Neural cell (in vitro differentiated cells): ENCODE results near the gene TOMM20. TPM values are rescaled to one million over a fixed set of nuclear protein-coding genes. Genes with fewer than 3 reads are reported as not detected.
A peak's percentile ranks its signal among the peaks of the same experiment; 100 is the strongest.
"Not testable (repeated sequence)": the region's sequence is repeated elsewhere in the genome, so short reads cannot be mapped to it uniquely, and the experiment has no call there.

Source experiments
- H2AFZ ChIP-seq: fragments of 200-600, 300-800 bp; sonication (generic), shearing (Covaris generic); 2 replicates; pipeline ENCODE4 v1.6.0; 2014; ENCODE audit warnings: low read depth, mild to moderate bottlenecking, antibody characterized with exemption, low read length, moderate library complexity
- H3F3A ChIP-seq: fragments of 200-600 bp; shearing (Covaris generic); 2 replicates; pipeline ENCODE4 v1.6.1; 2016; ENCODE audit warnings: mild to moderate bottlenecking, moderate library complexity, mixed read lengths, antibody characterized with exemption, low read length; ENCODE audit not compliant: insufficient read depth, poor library complexity, severe bottlenecking
- H3K27ac ChIP-seq: fragments of 200-600, 300-800 bp; sonication (generic), shearing (Covaris generic); 2 replicates; pipeline ENCODE4 v1.5.1; 2014; ENCODE audit warnings: mild to moderate bottlenecking, low read length, moderate library complexity
- H3K27me3 ChIP-seq: fragments of 300-800, 200-600 bp; sonication (generic), shearing (Covaris generic); 2 replicates; pipeline ENCODE4 v1.6.0; 2014; ENCODE audit warnings: mild to moderate bottlenecking, low read depth, low read length, moderate library complexity; ENCODE audit not compliant: insufficient read depth
- H3K36me3 ChIP-seq: fragments of 300-800, 200-600 bp; sonication (generic), shearing (Covaris generic); 2 replicates; pipeline ENCODE4 v1.5.1; 2014; ENCODE audit warnings: mild to moderate bottlenecking, antibody characterized with exemption, low read length, moderate library complexity; ENCODE audit not compliant: insufficient read depth
- H3K4me2 ChIP-seq: fragments of 300-800, 200-600 bp; sonication (generic), shearing (Covaris generic); 2 replicates; pipeline ENCODE4 v1.6.0; 2014; ENCODE audit warnings: mild to moderate bottlenecking, low read length
- H3K4me3 ChIP-seq: fragments of 300-800, 200-600 bp; sonication (generic), shearing (Covaris generic); 2 replicates; pipeline ENCODE4 v1.5.1; 2014; ENCODE audit warnings: mild to moderate bottlenecking, low read length, moderate library complexity
- H3K79me2 ChIP-seq: fragments of 200-600 bp; shearing (Covaris generic); replicated peaks from 2 replicates; pipeline ENCODE4 v1.6.0; 2014; ENCODE audit warnings: mild to moderate bottlenecking, low read length, moderate library complexity; ENCODE audit not compliant: insufficient read depth
- H3K9ac ChIP-seq: fragments of 300-800, 200-600 bp; sonication (generic), shearing (Covaris generic); 2 replicates; pipeline ENCODE4 v1.6.1; 2016; ENCODE audit warnings: mild to moderate bottlenecking, low read length, mixed read lengths
- H3K9me2 ChIP-seq: fragments of 200-600 bp; shearing (Covaris generic); 2 replicates; pipeline ENCODE4 v1.6.1; 2016; ENCODE audit warnings: mild to moderate bottlenecking, low read length, mixed read lengths; ENCODE audit not compliant: insufficient read depth
- H3K9me3 ChIP-seq: fragments of 200-600, 300-800 bp; sonication (generic), shearing (Covaris generic); 2 replicates; pipeline ENCODE4 v1.6.1; 2016; ENCODE audit warnings: mild to moderate bottlenecking, mixed run types, low read length, moderate library complexity, mixed read lengths
- H4K20me1 ChIP-seq: fragments of 200-600 bp; shearing (Covaris generic); 2 replicates; pipeline ENCODE4 v1.6.1; 2016; ENCODE audit warnings: mild to moderate bottlenecking, mixed run types; ENCODE audit not compliant: insufficient read depth
- EP300 ChIP-seq: fragments of 450-650 bp; conservative IDR thresholded peaks from 2 replicates; pipeline ENCODE4 v1.6.1; 2014; ENCODE audit warnings: antibody characterized with exemption, mild to moderate bottlenecking, moderate library complexity; ENCODE audit not compliant: poor library complexity, severe bottlenecking
- EZH2 ChIP-seq: fragments of 200-600, 300-800 bp; shearing (Covaris generic), sonication (generic); IDR thresholded peaks from 2 replicates; pipeline ENCODE4 v1.6.1; 2014; ENCODE audit warnings: antibody characterized with exemption, low read length, borderline replicate concordance, mild to moderate bottlenecking; ENCODE audit not compliant: insufficient read depth, poor library complexity, severe bottlenecking
- MXI1 ChIP-seq: fragments of 450-650 bp; conservative IDR thresholded peaks from 2 replicates; pipeline ENCODE4 v1.6.1; 2014; ENCODE audit warnings: antibody characterized with exemption, mild to moderate bottlenecking; ENCODE audit not compliant: poor library complexity, severe bottlenecking
- POLR2AphosphoS5 ChIP-seq: IDR thresholded peaks from 2 replicates; pipeline ENCODE4 v1.6.1; 2012
- RAD21 ChIP-seq: fragments of 450-650 bp; conservative IDR thresholded peaks from 2 replicates; pipeline ENCODE4 v1.6.1; 2014; ENCODE audit warnings: antibody characterized with exemption, mild to moderate bottlenecking, moderate library complexity
- SMC3 ChIP-seq: fragments of 450-650 bp; conservative IDR thresholded peaks from 2 replicates; pipeline ENCODE4 v1.6.1; 2014; ENCODE audit warnings: antibody characterized with exemption, mild to moderate bottlenecking, moderate library complexity; ENCODE audit not compliant: poor library complexity
- TAF1 ChIP-seq: IDR thresholded peaks from 2 replicates; pipeline ENCODE4 v1.6.1; 2012; ENCODE audit warnings: low read depth
- polyA plus RNA-seq: library from polyadenylated mRNA; depleted of rRNA; stranded (reverse); fragments of >200 nt; gene quantifications from 2 replicates; pipeline ENCODE4 v1.2.3, GENCODE V29; 2014
- TF ChIP-seq, protein P1 (sequence below): IDR thresholded peaks from 2 replicates; pipeline ENCODE4 v1.6.1; 2012; ENCODE audit warnings: borderline replicate concordance
- TF ChIP-seq, protein P2 (sequence below): fragments of 450-650 bp; IDR thresholded peaks from 2 replicates; pipeline ENCODE4 v1.5.1; 2014; ENCODE audit warnings: antibody characterized with exemption, mild to moderate bottlenecking, moderate library complexity; ENCODE audit not compliant: poor library complexity, severe bottlenecking

Gene TOMM20
- polyA plus RNA-seq, 1 donor from 2014 or later: 175 TPM

DNA sequence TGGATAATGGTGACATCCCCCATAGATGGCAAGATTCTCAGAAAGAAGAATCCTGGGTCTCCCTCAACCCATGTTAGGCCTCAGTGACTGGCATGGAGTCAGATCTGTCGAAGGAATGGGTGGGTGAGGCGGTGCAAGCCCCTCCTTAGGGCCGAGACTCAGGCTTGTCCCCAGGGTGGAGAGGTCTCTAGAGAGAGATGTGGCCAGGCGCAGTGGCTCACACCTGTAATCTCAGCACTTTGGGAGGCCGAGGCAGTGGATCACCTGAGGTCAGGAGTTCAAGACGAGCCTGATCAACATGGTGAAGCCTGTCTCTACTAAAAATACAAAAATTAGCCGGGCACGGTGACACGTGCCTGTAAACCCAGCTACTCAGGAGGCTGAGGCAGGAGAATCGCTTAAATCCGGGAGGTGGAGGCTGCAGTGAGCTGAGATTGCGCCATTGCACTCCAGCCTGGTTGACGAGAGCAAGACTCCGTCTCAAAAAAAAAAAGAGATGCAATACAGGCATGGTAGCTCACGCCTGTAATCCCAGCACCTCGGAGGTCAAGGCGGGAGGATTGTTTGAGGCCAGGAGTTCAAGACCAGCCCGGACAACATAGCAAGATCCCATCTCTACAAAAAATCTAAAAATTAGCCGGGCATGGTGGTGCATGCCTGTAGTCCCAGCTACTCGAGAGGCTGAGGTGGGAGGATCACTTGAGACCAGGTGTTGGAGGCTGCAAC, 37.2 kb downstream of the TOMM20 start:
- not testable (repeated sequence) for H3K9me2 ChIP-seq, H3K27me3 ChIP-seq, H3K36me3 ChIP-seq, H3K9me3 ChIP-seq, H4K20me1 ChIP-seq, H3K79me2 ChIP-seq, H3F3A ChIP-seq, H2AFZ ChIP-seq
- H3K4me3 ChIP-seq: peak overlapping the region; percentile 52
- peak overlapping the region; percentile 57 for H3K9ac ChIP-seq
- peak overlapping the region; percentile 88 for H3K27ac ChIP-seq
- peak overlapping the region; percentile 49 for H3K4me2 ChIP-seq

DNA sequence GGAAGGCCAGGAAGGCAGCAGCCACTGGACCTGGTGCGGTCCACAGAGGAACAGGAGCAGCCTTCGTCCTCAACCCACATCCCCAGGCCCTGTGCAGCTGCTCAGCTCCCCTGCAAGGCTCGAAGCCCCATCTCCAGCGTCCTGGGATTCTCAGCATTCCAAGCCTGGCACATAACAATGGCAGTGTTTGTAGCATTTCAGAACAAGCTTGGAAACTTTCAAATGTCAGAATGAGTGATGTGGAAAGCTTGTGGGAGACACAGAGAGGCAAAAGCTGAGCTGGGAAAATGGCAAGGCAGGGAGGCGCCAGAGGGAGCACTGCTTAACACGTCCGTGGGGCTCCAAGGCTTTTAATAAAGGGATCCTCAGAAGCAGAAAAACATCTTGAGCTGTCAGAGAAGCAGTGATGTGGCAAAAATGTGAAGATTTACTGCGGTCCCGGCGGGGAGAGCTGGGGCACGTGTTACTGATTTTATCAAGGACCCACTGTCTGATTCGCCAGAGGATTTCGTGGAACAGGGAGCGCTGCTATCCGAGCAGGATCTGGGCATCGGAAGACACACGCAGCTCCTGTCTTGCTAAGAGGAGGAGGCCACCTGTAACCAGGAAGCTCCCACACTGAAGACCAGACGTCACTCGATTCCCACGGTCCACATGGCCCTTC, 38.1 kb downstream of the TOMM20 start:
- no peak overlapping the region for H2AFZ ChIP-seq

More for the DNA sequence above, 38.1 kb downstream of the TOMM20 start:
- Histone ChIP-seq H3K79me2 (no peaks in the 10 kb centered on the region), H4K20me1 (no peaks in the 10 kb centered on the region), H3K27ac (peak overlapping the region; percentile 88), H3K4me2 (peak overlapping the region; percentile 49), H3K36me3 (no peaks in the 10 kb centered on the region), H3K27me3 (no peaks in the 10 kb centered on the region), H3F3A (no peaks in the 10 kb centered on the region), H3K9me3 (no peaks in the 10 kb centered on the region), H3K9ac (peak overlapping the region; percentile 57), H3K9me2 (no peaks in the 10 kb centered on the region), H3K4me3 (peak overlapping the region; percentile 52)
- peak; percentile 44 for TF ChIP-seq RAD21
- TF ChIP-seq MXI1: no peak
- TF ChIP-seq POLR2AphosphoS5: peak; percentile 64
- TF ChIP-seq, protein P1, sequence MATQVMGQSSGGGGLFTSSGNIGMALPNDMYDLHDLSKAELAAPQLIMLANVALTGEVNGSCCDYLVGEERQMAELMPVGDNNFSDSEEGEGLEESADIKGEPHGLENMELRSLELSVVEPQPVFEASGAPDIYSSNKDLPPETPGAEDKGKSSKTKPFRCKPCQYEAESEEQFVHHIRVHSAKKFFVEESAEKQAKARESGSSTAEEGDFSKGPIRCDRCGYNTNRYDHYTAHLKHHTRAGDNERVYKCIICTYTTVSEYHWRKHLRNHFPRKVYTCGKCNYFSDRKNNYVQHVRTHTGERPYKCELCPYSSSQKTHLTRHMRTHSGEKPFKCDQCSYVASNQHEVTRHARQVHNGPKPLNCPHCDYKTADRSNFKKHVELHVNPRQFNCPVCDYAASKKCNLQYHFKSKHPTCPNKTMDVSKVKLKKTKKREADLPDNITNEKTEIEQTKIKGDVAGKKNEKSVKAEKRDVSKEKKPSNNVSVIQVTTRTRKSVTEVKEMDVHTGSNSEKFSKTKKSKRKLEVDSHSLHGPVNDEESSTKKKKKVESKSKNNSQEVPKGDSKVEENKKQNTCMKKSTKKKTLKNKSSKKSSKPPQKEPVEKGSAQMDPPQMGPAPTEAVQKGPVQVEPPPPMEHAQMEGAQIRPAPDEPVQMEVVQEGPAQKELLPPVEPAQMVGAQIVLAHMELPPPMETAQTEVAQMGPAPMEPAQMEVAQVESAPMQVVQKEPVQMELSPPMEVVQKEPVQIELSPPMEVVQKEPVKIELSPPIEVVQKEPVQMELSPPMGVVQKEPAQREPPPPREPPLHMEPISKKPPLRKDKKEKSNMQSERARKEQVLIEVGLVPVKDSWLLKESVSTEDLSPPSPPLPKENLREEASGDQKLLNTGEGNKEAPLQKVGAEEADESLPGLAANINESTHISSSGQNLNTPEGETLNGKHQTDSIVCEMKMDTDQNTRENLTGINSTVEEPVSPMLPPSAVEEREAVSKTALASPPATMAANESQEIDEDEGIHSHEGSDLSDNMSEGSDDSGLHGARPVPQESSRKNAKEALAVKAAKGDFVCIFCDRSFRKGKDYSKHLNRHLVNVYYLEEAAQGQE: peak; percentile 97
- TF ChIP-seq TAF1: no peak
- peak; percentile 70 for TF ChIP-seq EP300
- TF ChIP-seq SMC3: peak; percentile 51
- TF ChIP-seq, protein P2, sequence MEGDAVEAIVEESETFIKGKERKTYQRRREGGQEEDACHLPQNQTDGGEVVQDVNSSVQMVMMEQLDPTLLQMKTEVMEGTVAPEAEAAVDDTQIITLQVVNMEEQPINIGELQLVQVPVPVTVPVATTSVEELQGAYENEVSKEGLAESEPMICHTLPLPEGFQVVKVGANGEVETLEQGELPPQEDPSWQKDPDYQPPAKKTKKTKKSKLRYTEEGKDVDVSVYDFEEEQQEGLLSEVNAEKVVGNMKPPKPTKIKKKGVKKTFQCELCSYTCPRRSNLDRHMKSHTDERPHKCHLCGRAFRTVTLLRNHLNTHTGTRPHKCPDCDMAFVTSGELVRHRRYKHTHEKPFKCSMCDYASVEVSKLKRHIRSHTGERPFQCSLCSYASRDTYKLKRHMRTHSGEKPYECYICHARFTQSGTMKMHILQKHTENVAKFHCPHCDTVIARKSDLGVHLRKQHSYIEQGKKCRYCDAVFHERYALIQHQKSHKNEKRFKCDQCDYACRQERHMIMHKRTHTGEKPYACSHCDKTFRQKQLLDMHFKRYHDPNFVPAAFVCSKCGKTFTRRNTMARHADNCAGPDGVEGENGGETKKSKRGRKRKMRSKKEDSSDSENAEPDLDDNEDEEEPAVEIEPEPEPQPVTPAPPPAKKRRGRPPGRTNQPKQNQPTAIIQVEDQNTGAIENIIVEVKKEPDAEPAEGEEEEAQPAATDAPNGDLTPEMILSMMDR: peak; percentile 56
- no peak for TF ChIP-seq EZH2
